ENCODE measurements around the gene TAAR5. TPM values are rescaled to one million over a fixed set of nuclear protein-coding genes. Genes with fewer than 3 reads are reported as not detected.
"Not testable (repeated sequence)": the region's sequence is repeated elsewhere in the genome, so short reads cannot be mapped to it uniquely, and the experiment has no call there.

TAAR5 gene
- total RNA-seq, 1 experiment from 2014 or later = not detected

- DNase-seq = no peak
- no peak overlapping the region for H3K4me2 ChIP-seq (ENCODE audit: low read depth, low read length, poor library complexity, severe bottlenecking)
- H3K4me3 ChIP-seq (ENCODE audit: low read length) = no peak overlapping the region
- H3K9me2 ChIP-seq (replicated peaks; ENCODE audit: insufficient read depth, low read length) = no peaks in the 10 kb centered on the region
- H3K9me3 ChIP-seq (ENCODE audit: low read length) = no peaks in the 10 kb centered on the region
- H3K4me1 ChIP-seq (ENCODE audit: low read length) = no peaks in the 10 kb centered on the region
- H3K36me3 ChIP-seq (ENCODE audit: insufficient read depth, low read length) = no peaks in the 10 kb centered on the region
- H3K27me3 ChIP-seq (ENCODE audit: low read length) = no peaks in the 10 kb centered on the region
- H4K20me1 ChIP-seq (ENCODE audit: insufficient read depth, low read depth, low read length) = no peaks in the 10 kb centered on the region
- H2AFZ ChIP-seq (ENCODE audit: low read length) = no peak overlapping the region
- no peak overlapping the region for H3K27ac ChIP-seq (ENCODE audit: low read length)
- no peaks in the 10 kb centered on the region for H3K79me2 ChIP-seq (ENCODE audit: low read length)
- no peak overlapping the region for H3K9ac ChIP-seq (ENCODE audit: low read length)
These were observed 27.1 kb upstream of the TAAR5 start for GRCh38 chr6:132616677-132617076.

GRCh38 chr6:132614554-132614953, 25.0 kb upstream of the TAAR5 start:
- Histone ChIP-seq H3K4me2 (ENCODE audit: low read depth, low read length, poor library complexity, severe bottlenecking) (no peak overlapping the region), H3K27me3 (ENCODE audit: low read length) (no peaks in the 10 kb centered on the region), H3K4me3 (ENCODE audit: low read length) (no peak overlapping the region), H3K36me3 (ENCODE audit: insufficient read depth, low read length) (no peaks in the 10 kb centered on the region), H3K9me3 (ENCODE audit: low read length) (no peaks in the 10 kb centered on the region), H2AFZ (ENCODE audit: low read length) (no peak overlapping the region), H4K20me1 (ENCODE audit: insufficient read depth, low read depth, low read length) (no peaks in the 10 kb centered on the region), H3K79me2 (ENCODE audit: low read length) (no peaks in the 10 kb centered on the region), H3K27ac (ENCODE audit: low read length) (no peak overlapping the region), H3K4me1 (ENCODE audit: low read length) (no peaks in the 10 kb centered on the region), H3K9me2 (replicated peaks; ENCODE audit: insufficient read depth, low read length) (no peaks in the 10 kb centered on the region), H3K9ac (ENCODE audit: low read length) (no peak overlapping the region)
- no peak for DNase-seq

GRCh38 chr6:132612449-132613108, 23.0 kb upstream of the TAAR5 start:
- no peak overlapping the region for H3K4me3 ChIP-seq (ENCODE audit: low read length)
- no peaks in the 10 kb centered on the region for H3K9me2 ChIP-seq (replicated peaks; ENCODE audit: insufficient read depth, low read length)
- H3K27ac ChIP-seq (ENCODE audit: low read length) = no peak overlapping the region

GRCh38 chr6:132611616-132612015, 22.1 kb upstream of the TAAR5 start:
- Histone ChIP-seq H3K4me3 (ENCODE audit: low read length) (no peak overlapping the region), H3K27me3 (ENCODE audit: low read length) (no peaks in the 10 kb centered on the region), H3K4me2 (ENCODE audit: low read depth, low read length, poor library complexity, severe bottlenecking) (no peak overlapping the region), H3K36me3 (ENCODE audit: insufficient read depth, low read length) (no peaks in the 10 kb centered on the region), H3K27ac (ENCODE audit: low read length) (no peak overlapping the region), H3K9me2 (replicated peaks; ENCODE audit: insufficient read depth, low read length) (no peaks in the 10 kb centered on the region), H2AFZ (ENCODE audit: low read length) (no peak overlapping the region), H3K4me1 (ENCODE audit: low read length) (no peaks in the 10 kb centered on the region), H3K79me2 (ENCODE audit: low read length) (no peaks in the 10 kb centered on the region), H3K9ac (ENCODE audit: low read length) (no peak overlapping the region), H3K9me3 (ENCODE audit: low read length) (no peaks in the 10 kb centered on the region), H4K20me1 (ENCODE audit: insufficient read depth, low read depth, low read length) (no peaks in the 10 kb centered on the region)
- no peak for DNase-seq

More at GRCh38 chr6:132612449-132613108, 23.0 kb upstream of the TAAR5 start:
- no peaks in the 10 kb centered on the region for H4K20me1 ChIP-seq (ENCODE audit: insufficient read depth, low read depth, low read length)
- no peak overlapping the region for H2AFZ ChIP-seq (ENCODE audit: low read length)
- H3K79me2 ChIP-seq (ENCODE audit: low read length) = no peaks in the 10 kb centered on the region
- no peak for DNase-seq
- no peaks in the 10 kb centered on the region for H3K9me3 ChIP-seq (ENCODE audit: low read length)
- no peaks in the 10 kb centered on the region for H3K4me1 ChIP-seq (ENCODE audit: low read length)
- H3K9ac ChIP-seq (ENCODE audit: low read length) = no peak overlapping the region
- H3K4me2 ChIP-seq (ENCODE audit: low read depth, low read length, poor library complexity, severe bottlenecking) = no peak overlapping the region
- no peaks in the 10 kb centered on the region for H3K36me3 ChIP-seq (ENCODE audit: insufficient read depth, low read length)
- no peaks in the 10 kb centered on the region for H3K27me3 ChIP-seq (ENCODE audit: low read length)

GRCh38 chr6:132607544-132608233, 18.1 kb upstream of the TAAR5 start:
- Histone ChIP-seq H3K27ac (ENCODE audit: low read length) (no peak overlapping the region), H3K9me2 (replicated peaks; ENCODE audit: insufficient read depth, low read length) (no peaks in the 10 kb centered on the region), H2AFZ (ENCODE audit: low read length) (no peak overlapping the region), H4K20me1 (ENCODE audit: insufficient read depth, low read depth, low read length) (no peaks in the 10 kb centered on the region), H3K27me3 (ENCODE audit: low read length) (no peaks in the 10 kb centered on the region), H3K4me1 (ENCODE audit: low read length) (no peaks in the 10 kb centered on the region), H3K9ac (ENCODE audit: low read length) (no peak overlapping the region), H3K4me2 (ENCODE audit: low read depth, low read length, poor library complexity, severe bottlenecking) (no peak overlapping the region), H3K9me3 (ENCODE audit: low read length) (no peaks in the 10 kb centered on the region), H3K36me3 (ENCODE audit: insufficient read depth, low read length) (no peaks in the 10 kb centered on the region), H3K4me3 (ENCODE audit: low read length) (no peak overlapping the region), H3K79me2 (ENCODE audit: low read length) (no peaks in the 10 kb centered on the region)
- no peak for DNase-seq

- Histone ChIP-seq H3K9me3 (ENCODE audit: low read length) (no peaks in the 10 kb centered on the region), H3K4me3 (ENCODE audit: low read length) (no peak overlapping the region)
These were observed 15.2 kb upstream of the TAAR5 start for GRCh38 chr6:132604635-132605152.

GRCh38 chr6:132600900-132601299, 11.4 kb upstream of the TAAR5 start:
- H3K27me3 ChIP-seq (ENCODE audit: low read length); H3K9me3 ChIP-seq (ENCODE audit: low read length); H3K27ac ChIP-seq (ENCODE audit: low read length); H2AFZ ChIP-seq (ENCODE audit: low read length); H3K4me3 ChIP-seq (ENCODE audit: low read length); H3K79me2 ChIP-seq (ENCODE audit: low read length); H4K20me1 ChIP-seq (ENCODE audit: insufficient read depth, low read depth, low read length); H3K4me2 ChIP-seq (ENCODE audit: low read depth, low read length, poor library complexity, severe bottlenecking); H3K36me3 ChIP-seq (ENCODE audit: insufficient read depth, low read length); DNase-seq; H3K4me1 ChIP-seq (ENCODE audit: low read length); H3K9me2 ChIP-seq (replicated peaks; ENCODE audit: insufficient read depth, low read length); H3K9ac ChIP-seq (ENCODE audit: low read length): not testable (repeated sequence)

More at GRCh38 chr6:132604635-132605152, 15.2 kb upstream of the TAAR5 start:
- Histone ChIP-seq H3K27ac (ENCODE audit: low read length) (no peak overlapping the region), H3K27me3 (ENCODE audit: low read length) (no peaks in the 10 kb centered on the region), H2AFZ (ENCODE audit: low read length) (no peak overlapping the region), H3K4me2 (ENCODE audit: low read depth, low read length, poor library complexity, severe bottlenecking) (no peak overlapping the region), H3K36me3 (ENCODE audit: insufficient read depth, low read length) (no peaks in the 10 kb centered on the region), H3K79me2 (ENCODE audit: low read length) (no peaks in the 10 kb centered on the region), H4K20me1 (ENCODE audit: insufficient read depth, low read depth, low read length) (no peaks in the 10 kb centered on the region), H3K4me1 (ENCODE audit: low read length) (no peaks in the 10 kb centered on the region), H3K9me2 (replicated peaks; ENCODE audit: insufficient read depth, low read length) (no peaks in the 10 kb centered on the region), H3K9ac (ENCODE audit: low read length) (no peak overlapping the region)
- no peak for DNase-seq

- Histone ChIP-seq H3K9me2 (replicated peaks; ENCODE audit: insufficient read depth, low read length) (no peaks in the 10 kb centered on the region), H3K9me3 (ENCODE audit: low read length) (no peaks in the 10 kb centered on the region), H3K27ac (ENCODE audit: low read length) (no peak overlapping the region), H3K27me3 (ENCODE audit: low read length) (no peaks in the 10 kb centered on the region), H3K9ac (ENCODE audit: low read length) (no peak overlapping the region), H4K20me1 (ENCODE audit: insufficient read depth, low read depth, low read length) (no peaks in the 10 kb centered on the region), H3K4me2 (ENCODE audit: low read depth, low read length, poor library complexity, severe bottlenecking) (no peak overlapping the region), H3K4me3 (ENCODE audit: low read length) (no peak overlapping the region), H3K4me1 (ENCODE audit: low read length) (no peaks in the 10 kb centered on the region), H3K36me3 (ENCODE audit: insufficient read depth, low read length) (no peaks in the 10 kb centered on the region), H3K79me2 (ENCODE audit: low read length) (no peaks in the 10 kb centered on the region), H2AFZ (ENCODE audit: low read length) (no peak overlapping the region)
- DNase-seq = peak; percentile 63
These were observed 8.9 kb upstream of the TAAR5 start for GRCh38 chr6:132598473-132598872.
